ENCODE data around the gene PJA1. TPM values are rescaled to one million over a fixed set of nuclear protein-coding genes. Genes with fewer than 3 reads are reported as not detected.

The PJA1 gene, protein sequence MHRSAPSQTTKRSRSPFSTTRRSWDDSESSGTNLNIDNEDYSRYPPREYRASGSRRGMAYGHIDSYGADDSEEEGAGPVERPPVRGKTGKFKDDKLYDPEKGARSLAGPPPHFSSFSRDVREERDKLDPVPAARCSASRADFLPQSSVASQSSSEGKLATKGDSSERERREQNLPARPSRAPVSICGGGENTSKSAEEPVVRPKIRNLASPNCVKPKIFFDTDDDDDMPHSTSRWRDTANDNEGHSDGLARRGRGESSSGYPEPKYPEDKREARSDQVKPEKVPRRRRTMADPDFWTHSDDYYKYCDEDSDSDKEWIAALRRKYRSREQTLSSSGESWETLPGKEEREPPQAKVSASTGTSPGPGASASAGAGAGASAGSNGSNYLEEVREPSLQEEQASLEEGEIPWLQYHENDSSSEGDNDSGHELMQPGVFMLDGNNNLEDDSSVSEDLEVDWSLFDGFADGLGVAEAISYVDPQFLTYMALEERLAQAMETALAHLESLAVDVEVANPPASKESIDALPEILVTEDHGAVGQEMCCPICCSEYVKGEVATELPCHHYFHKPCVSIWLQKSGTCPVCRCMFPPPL
- 108 TPM for total RNA-seq

DNA sequence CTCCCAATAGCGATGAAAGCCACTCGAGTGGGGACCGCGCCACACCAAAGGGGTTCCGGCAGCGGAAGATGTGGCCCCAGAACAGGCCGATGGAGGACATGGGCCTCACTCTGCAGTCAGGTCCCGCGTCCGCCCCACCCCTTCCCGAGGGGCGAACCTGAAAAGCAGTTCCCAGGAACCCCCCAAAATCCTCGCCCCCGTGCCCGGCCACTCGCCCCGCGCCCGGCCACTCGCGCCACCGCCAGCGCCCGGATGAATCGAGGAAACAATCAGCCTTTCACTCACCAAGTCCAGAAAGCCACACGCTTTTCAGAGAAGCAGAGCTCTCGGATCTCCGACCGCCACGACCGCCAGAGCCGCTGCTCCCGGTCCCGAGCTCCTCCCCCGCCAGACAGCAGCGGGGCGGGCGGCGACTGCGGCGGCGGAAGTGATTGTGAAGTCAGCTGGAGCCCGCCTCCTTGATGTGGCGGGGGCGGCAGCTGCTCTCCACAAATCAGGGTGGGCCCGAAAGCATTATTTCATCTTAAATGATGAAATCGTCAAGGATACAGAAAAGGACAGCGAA is at the start of gene PJA1:
Gene PJA1, minus strand, starts transcription at position 367 of the 565 bp plus-strand sequence. CDS start 2,380 bp downstream, outside the sequence.
- peak; percentile 65 for DNase-seq

DNA sequence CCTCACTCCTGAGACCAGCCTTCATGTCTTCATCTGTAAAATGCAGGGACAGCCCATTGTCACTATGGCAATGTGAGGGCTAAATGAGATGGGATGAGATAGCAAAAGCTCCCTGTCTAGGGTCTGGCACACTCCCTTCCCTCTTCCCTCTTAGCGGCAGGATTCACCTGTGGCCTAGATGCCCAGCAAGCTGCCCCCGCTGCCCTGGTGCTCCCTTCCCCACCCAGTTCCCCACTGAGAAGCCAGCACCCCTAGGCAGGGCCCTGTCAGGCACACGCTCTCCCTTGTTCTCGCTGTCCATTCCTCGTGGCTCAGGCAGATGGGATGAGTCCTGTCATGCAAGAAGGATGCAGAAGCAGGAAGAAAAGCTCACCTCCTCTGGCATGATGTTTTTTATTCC is 49.2 kb upstream of the PJA1 start:
- no peak for DNase-seq

DNA sequence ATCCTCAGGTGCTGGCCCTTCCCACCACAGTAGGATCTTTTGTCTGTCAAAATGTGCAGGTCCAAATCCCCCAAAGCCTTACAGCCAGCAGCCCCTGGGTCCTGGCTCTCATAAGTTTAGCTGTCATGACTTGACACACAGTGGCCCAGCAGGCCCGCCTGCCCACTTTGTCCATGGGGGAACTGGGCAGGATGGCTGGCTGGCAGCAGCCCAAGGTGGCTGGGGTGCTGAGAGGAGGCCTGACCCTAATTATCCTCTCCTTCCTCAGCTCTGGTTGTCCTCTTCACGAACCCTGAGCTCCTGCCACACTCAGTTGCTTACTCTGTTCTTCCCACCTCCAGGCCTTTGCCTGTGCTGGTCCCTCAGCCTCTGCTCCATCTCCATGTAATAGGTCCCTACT is 46.4 kb upstream of the PJA1 start:
- no peak for DNase-seq

DNA sequence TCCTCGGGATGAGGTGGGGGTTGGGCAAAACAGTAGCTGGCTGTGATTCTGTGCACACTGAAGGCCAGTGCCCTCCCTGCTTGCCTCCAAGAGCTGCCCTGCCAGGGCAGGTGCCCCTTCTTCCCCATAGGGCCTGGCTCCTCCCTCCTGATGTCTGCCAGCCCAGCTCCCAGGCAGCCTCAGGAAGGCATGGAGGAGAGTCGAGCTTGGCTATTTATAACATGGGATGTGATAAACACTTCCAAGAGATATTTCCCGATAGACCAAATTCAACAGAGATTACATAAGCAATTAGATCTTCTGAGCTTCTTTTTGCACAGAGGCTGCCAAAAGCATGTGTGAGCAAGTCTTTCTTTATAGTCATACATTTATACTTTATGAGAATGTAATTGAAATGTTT is 45.3 kb upstream of the PJA1 start:
- DNase-seq, result no peak

DNA sequence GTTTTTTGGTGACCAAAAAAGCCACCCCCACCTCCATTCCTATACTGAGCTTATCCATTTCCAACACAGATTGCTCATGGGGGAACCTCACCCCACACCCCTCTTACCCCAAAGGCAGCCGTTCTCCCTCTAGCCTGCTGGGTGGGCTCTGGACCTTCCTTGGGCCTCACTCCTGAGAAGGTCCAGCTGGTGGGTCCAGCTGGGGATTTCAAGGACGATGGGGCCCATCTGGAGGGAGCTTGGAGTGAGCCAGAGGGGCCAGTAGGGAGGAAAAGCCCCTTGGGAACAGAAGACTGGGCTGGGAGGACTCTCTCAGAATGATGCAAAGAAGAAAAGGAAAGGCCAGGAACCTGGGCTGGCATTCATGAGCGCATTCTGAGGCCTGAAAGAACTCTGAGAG is 42.0 kb upstream of the PJA1 start:
- no peak for DNase-seq

DNA sequence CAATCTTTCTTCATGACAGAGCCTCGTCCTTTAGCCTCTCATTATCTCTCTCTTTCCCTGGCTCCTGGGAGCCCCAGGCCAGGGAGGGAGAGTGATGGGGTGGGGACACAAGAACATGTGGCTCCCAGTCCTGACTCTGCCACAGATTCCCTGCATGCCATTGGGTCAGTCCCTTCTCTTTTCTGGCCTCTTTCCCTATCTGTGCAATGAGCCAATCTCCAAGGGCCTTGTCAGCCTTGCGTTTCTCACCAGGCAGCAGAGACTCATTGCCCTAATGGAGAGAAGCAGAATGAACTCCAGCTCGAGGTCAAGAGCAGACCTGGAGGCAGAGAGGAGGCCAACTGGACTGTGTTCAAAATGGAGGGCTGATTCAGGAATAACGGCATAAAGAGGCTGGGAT is 38.4 kb upstream of the PJA1 start:
- DNase-seq, result no peak

DNA sequence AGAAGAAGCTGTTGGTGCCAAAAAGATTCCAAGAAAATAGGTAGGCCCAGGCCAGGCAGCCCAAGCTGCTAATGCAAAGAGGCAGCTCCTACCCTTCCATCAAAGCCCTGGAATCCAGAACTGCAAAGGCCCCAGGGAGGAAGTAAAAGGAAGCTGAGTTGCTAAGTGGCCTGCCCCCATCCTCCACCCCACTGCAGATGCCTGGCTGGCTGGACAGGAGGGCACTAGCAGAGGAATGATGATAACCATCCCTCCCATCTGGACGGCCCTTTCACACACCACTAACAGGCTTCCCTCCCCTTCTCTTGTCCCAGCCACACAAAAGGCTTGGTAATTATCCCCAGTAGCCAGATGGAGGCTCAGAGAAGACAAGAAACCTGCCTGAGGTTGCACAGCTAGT is 32.4 kb upstream of the PJA1 start:
- DNase-seq, result no peak

DNA sequence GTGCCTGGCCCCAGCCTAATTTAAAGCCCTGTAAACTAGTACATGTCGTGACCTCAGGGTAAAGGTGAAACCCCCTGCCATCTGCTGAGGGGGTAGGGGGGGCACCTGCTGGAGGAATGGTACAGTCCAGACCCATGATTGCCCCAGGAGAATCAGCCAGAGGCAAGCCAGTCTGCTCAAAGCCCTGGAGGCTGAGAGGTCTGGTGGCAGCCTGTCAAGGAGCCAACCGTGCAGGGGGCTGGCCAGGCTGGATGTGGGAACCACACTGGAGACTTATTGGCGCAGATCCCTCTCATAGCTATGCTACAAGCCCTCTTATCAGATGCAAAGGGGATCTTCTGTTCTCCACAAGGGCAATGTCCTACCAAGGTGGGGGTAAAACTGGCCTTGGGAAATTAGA is 31.4 kb upstream of the PJA1 start:
- no peak for DNase-seq

DNA sequence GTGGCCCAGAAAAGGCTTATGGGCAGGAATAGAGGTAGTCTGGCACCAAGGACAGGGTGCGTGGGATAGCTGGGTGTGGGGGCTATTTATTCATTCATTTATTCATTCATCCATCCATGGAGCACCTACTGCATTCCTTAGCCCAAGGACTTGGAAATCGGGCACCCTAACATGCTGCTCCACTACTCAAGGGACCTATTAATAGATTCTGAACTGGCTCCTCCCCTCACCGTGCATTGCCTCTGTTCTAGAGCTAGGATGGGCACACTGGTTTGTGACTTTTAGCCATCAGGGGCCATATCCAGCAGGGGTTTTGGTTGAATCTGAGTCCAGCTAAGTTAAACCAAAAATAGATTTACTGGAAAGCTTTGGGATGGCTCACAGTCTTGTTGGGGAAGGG is 30.6 kb upstream of the PJA1 start:
- no peak for DNase-seq

DNA sequence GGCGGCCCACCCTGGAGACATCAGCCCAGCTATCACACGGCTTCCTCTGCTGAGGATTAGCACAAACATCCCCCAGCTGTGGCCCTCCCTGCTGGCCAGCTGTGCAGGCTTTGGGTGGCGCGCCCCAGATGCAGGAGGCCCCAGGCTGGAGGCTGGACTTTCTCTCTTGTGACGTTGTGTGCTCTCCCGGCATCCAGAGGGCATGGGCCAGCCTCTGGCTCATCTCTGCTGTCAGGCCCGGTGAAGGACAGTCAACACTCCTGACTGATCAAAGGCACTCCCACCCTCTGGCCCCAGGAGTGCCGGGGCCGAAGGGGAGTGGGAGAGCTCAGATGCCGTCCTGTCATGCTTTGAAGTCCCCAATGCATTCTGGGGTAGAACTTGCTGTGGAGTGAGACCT is 29.9 kb upstream of the PJA1 start:
- no peak for DNase-seq

DNA sequence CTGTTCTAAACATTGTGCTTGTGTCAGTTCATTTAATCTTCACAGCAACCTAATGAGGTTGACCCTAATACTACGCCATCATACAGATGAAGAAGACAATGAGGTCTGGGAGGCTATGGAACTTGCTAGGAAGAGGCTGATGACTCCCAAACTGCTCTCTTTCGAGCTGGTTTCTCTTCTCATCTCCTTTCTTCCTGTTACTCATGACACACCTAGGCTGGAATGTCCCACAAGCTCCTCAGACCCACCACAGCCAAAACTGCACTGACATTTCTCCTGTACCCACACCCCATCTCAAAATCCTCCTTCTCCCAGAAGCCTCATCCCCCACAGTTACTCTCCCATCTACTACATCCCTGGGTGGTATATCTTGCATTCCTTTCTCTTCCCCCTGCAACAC is 27.4 kb upstream of the PJA1 start:
- no peak for DNase-seq

DNA sequence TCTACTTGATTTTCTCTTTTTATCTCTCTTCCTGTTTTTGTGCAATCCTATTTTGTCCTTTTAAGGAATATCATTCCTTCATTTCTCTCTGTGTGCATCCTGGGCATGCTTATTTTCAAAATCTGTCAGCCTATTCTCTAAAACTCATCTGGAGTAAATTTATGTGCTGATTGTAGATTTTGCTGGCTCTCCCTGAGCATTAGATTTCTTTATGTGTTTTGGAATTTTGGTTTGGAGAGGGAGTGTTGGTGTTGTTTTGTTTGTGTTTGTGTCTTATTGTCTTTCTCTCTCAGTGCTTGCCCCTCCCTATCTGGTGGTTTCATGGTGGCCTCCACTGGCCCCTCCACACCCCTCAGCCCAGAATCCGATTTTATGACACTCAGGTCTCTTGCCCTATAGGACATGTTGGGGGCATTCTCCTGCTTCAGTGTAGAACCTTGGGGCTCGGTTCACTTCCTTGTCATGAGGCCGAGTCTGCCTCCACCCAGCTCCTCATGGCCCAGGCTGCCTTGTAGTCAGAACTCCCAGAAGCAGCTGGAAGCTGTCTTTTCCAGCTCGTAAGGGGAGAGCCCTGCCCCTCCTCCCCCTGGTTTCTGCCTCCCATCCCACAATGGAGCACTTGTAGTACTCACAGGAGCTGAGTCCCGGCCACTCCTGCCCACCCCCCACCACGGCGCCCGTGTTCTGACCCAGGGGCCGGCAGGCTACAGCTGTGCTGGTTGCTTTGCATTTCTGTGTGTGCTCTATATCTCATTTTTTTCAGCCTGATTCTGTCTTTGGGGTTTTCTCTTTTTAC is 24.5 kb upstream of the PJA1 start:
- DNase-seq, result peak; percentile 22

DNA sequence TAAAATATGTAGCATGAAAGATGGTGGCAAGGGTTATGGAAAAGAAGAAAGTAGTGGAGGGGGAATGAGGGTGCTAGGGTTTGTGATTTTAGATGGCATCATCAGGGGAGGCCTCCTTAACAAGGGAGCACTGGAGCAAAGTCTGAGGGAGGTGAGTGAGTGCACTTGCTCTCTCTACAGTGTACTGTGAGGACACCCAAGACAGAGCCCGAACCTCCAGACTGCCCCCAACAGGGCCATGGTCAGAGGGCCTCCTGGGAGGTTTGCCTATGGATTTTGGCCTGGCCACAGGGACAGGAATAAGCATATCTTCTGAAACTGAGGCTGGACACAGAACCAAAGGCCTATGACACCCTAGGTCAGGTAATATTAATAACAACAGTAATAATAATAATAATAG is 21.4 kb upstream of the PJA1 start:
- no peak for DNase-seq

DNA sequence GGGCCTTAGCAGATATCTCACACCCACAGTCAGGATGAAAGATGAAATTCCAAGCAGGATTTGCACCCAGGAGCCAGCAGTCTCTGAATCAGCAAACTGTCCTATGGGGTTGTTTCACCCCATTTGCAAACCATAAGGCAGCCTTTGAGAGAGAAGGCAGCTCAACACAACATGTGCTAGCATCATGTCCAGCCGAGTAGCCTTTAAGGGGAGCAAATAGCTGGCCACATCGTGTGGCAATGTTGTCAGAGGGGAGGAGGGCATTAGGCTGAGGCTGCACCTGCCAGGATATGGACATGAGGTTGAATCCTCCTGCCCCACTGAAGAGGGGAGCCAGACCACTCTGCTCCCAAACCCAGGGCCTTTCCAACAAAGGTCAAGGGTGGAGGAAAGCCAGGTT is 20.6 kb upstream of the PJA1 start:
- DNase-seq, result no peak

DNA sequence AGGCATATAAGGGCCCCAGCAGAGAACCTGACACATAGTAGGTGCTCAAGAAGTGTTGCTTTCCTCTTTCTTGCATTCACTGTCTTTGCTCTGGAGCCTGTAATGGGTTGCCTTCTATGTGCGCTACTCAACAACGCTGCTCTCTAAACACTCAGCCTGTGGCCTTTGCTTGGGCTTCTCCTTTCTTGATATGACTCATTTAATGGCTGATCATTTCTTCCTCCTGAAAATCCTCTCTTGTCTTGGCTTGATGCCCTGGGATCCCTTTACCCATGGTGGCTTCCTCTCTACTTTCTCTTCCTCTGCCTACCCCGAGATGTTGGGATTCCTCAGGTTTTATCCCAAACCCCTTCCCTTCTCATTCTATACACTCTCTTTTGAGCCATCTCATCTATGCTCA is 19.9 kb upstream of the PJA1 start:
- no peak for DNase-seq

DNA sequence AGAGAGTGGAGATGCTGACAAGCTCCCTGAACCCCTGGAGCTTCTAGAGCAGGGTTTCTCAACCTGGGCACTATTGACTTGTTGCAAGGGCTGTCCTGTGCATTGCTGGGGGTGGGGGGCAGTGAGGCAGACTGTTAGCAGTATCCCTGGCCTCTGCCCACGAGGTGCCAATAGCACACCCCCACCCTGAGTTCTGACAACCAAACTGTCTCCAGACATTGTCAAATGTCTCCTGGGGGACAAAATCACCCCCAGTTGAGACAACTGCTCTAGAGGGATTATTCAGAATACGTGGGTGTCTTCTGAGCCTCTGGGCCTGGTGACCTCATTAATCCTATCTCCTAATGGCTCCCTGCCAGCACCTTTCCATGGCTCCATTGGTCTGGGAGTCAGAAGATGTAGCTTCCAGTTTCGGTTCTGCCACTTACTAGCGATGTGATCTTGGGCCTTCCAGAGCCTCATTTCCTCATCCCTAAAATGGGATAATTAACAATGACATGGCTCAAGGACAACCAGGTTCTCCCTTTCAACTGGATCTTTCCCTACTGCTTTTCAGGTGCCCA is 17.6 kb upstream of the PJA1 start:
- DNase-seq, result no peak

DNA sequence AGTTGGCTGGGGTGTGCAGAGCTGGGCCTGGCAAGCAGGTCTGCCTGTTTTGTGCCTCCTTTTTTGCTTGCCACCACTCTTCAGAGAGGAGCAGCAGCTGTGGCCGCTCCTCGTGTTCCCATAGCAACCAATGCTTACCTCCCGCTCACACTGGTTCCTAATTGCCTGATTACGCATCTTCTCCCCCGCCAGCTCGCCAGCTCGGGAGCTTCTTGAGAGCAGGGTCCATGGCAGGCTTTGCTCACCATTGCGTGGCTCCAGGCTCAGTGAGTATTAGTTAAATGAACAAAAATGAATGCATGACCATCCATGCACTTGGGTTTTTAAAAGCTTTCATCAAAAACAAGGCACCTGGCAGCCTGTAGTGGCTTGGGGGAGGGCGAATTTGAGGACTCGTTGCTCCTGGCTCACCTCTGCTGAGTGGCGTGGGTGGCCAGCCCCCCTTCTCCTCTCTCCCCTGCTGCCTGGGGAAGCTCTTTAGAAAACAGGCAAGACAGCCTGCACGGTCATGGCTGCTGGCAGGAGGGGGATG is 14.2 kb upstream of the PJA1 start:
- DNase-seq, result peak; percentile 43

DNA sequence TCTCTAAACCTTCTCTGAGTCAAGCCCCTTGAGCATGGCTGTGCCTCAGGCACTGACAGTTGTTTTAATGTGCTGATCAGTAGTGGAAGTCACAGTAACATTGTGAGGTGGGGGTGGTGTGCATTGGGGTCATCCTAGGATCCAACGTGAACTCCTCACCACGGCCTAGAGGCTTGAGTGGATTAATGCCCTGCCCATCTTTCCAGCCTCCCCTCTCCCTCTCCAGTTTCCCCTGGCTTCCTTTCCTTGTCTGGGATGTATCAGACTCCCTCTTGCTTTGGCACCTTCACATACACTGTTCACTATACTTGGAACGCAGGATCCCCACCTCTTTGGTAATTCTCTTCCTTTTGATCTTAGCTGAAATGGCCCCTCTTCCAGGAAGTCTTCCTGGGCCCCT is 13.3 kb upstream of the PJA1 start:
- no peak for DNase-seq

DNA sequence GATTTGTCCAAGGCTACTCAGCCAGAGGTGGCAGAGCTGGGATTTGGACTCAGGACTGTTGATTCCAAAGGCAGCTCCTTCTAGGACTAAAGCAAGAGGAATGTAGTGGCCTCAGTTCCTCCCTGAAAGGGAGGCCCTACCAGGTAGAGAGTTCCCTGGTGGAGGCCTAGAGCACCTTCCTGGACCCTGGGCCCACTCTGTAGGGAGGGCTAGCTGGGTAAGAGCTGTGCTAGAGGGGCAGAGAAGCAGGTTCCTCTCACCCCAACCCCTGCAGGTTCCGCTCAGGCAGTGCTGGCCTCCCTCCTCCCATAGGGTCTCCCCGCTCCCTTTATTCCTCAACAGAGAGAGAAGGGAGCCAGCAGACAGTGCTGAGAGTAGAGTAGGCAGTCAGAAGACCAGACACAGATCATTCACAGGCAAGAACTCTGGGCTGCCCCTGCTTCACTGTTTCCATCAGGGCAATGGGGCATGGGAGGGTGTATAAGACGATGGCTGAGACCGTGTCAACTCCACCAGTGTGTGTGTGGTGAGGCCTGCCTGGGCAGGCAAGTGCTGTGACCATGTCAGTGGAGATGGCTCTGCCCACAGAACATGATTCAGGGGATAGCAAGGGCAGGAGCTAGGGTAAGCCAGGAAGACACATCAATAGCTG is 12.4 kb upstream of the PJA1 start:
- DNase-seq, result no peak

DNA sequence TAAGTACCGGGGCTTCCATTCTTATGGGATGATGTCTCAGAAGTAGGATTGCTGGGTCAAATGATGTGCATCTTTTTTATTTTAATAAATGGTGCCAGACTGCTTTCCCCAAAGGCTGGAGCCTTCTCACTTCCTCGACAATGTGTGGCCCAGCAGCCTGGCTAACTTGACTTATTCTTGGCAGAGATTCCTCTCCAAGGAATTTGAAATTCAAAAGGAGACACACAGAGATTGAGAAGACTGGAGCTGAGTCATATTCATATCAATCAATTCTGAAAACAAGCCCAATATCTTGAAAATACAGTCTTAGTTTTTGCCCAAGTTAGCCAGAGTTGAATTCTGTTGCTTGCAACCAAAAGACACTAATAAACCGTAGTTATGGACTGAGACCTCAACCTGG is 10.8 kb upstream of the PJA1 start:
- no peak for DNase-seq

DNA sequence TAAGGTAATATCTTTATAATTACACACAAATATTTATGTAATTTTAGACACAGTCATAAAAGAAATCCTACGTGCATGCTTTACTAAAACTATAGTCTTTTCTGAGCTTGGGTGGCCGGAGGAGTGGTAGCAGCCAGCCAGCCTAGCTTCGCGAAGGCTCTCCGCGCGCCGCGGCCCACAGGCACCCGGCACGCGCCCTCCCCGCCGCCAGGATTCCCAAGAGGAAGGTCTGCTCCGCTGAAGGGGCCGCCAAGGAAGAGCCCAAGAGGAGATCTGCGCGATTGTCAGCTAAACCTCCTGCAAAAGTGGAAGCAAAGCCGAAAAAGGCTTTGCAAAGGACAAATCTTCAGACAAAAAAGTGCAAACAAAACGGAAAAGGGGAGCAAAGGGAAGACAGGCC is 8.7 kb upstream of the PJA1 start:
- no peak for DNase-seq

DNA sequence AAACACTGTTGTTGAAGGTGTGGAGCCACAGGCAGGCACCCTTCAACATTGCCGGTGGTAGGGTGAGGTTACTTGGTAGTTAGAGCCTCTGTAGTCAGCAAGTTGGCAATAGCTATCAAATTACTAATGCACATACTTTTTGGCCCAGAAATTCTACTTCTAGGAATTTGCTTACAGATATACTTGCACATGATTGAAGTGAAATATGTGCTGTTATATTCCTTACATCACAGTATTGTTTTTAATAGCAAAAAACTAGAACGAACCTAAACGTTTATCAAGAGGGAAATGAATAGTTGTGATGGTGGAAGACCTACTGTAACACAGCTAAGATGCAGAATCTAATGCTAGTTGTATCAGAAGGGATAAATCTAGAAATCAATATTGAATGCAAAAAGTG is 7.7 kb upstream of the PJA1 start:
- no peak for DNase-seq
